Measurements from ENCODE around the gene CEPT1.

- no peak for TF ChIP-seq CTCF (IDR thresholded peaks at IDR 0.05)
- TF ChIP-seq POLR2A (IDR thresholded peaks at IDR 0.05) = no peak
Measured at GRCh38 chr1:111151838-111152237, 11.8 kb downstream of the CEPT1 start.

All from thyroid gland (tissue), 4 donors.